CMK (cell line): Measurements from ENCODE around the gene ZSCAN10.
"Not testable (repeated sequence)": the region's sequence is repeated elsewhere in the genome, so short reads cannot be mapped to it uniquely, and the experiment has no call there.

ENCODE experiments used
- DNase-seq: peaks from one replicate; pipeline ENCODE4 v3.0.0-alpha.2; 2010; ENCODE audit warnings: low read depth

ZSCAN10 gene

GRCh38 chr16:3063625-3064386 is 35.3 kb downstream of the ZSCAN10 start:
- no peak for DNase-seq

GRCh38 chr16:3062553-3062952 is 36.5 kb downstream of the ZSCAN10 start:
- DNase-seq = no peak

- DNase-seq = no peak
These were observed 38.6 kb downstream of the ZSCAN10 start for GRCh38 chr16:3060339-3061127.

GRCh38 chr16:3059723-3060242 is 39.3 kb downstream of the ZSCAN10 start:
- no peak for DNase-seq

- peak; percentile 91 for DNase-seq
These were observed 39.9 kb downstream of the ZSCAN10 start for GRCh38 chr16:3059041-3059722.

GRCh38 chr16:3058139-3059030 is 40.7 kb downstream of the ZSCAN10 start:
- DNase-seq = peak; percentile 43

GRCh38 chr16:3057181-3058138 is 41.6 kb downstream of the ZSCAN10 start:
- DNase-seq = no peak

GRCh38 chr16:3056336-3057180 is 42.5 kb downstream of the ZSCAN10 start:
- no peak for DNase-seq

- not testable (repeated sequence) for DNase-seq
These were observed 43.4 kb downstream of the ZSCAN10 start for GRCh38 chr16:3055734-3056115.

- peak; percentile 74 for DNase-seq
These were observed 43.9 kb downstream of the ZSCAN10 start for GRCh38 chr16:3054965-3055733.

GRCh38 chr16:3053330-3053710 is 45.8 kb downstream of the ZSCAN10 start:
- not testable (repeated sequence) for DNase-seq

GRCh38 chr16:3052571-3053329 is 46.3 kb downstream of the ZSCAN10 start:
- DNase-seq = not testable (repeated sequence)

GRCh38 chr16:3051494-3051893 is 47.6 kb downstream of the ZSCAN10 start:
- no peak for DNase-seq

GRCh38 chr16:3051009-3051408 is 48.1 kb downstream of the ZSCAN10 start:
- DNase-seq = no peak

GRCh38 chr16:3050487-3050886 is 48.6 kb downstream of the ZSCAN10 start:
- no peak for DNase-seq

GRCh38 chr16:3049921-3050481 is 49.1 kb downstream of the ZSCAN10 start:
- no peak for DNase-seq

GRCh38 chr16:3047387-3047720 is 51.7 kb downstream of the ZSCAN10 start:
- no peak for DNase-seq
